Neural cell (in vitro differentiated cells): ENCODE measurements around the gene INPP5A.

Experiments used
- CTCF ChIP-seq: fragments of 450-650 bp; IDR thresholded peaks from 2 replicates; pipeline ENCODE4 v1.5.1; 2014; ENCODE audit warnings: antibody characterized with exemption, mild to moderate bottlenecking, moderate library complexity; ENCODE audit not compliant: poor library complexity, severe bottlenecking
- EZH2 ChIP-seq: fragments of 200-600, 300-800 bp; shearing (Covaris generic), sonication (generic); IDR thresholded peaks from 2 replicates; pipeline ENCODE4 v1.6.1; 2014; ENCODE audit warnings: antibody characterized with exemption, low read length, borderline replicate concordance, mild to moderate bottlenecking; ENCODE audit not compliant: insufficient read depth, poor library complexity, severe bottlenecking
- MXI1 ChIP-seq: fragments of 450-650 bp; conservative IDR thresholded peaks from 2 replicates; pipeline ENCODE4 v1.6.1; 2014; ENCODE audit warnings: antibody characterized with exemption, mild to moderate bottlenecking; ENCODE audit not compliant: poor library complexity, severe bottlenecking
- POLR2AphosphoS5 ChIP-seq: IDR thresholded peaks from 2 replicates; pipeline ENCODE4 v1.6.1; 2012
- RAD21 ChIP-seq: fragments of 450-650 bp; conservative IDR thresholded peaks from 2 replicates; pipeline ENCODE4 v1.6.1; 2014; ENCODE audit warnings: antibody characterized with exemption, mild to moderate bottlenecking, moderate library complexity
- REST ChIP-seq: IDR thresholded peaks from 2 replicates; pipeline ENCODE4 v1.6.1; 2012; ENCODE audit warnings: borderline replicate concordance
- SMC3 ChIP-seq: fragments of 450-650 bp; conservative IDR thresholded peaks from 2 replicates; pipeline ENCODE4 v1.6.1; 2014; ENCODE audit warnings: antibody characterized with exemption, mild to moderate bottlenecking, moderate library complexity; ENCODE audit not compliant: poor library complexity
- TAF1 ChIP-seq: IDR thresholded peaks from 2 replicates; pipeline ENCODE4 v1.6.1; 2012; ENCODE audit warnings: low read depth

- TF ChIP-seq CTCF = no peak
- TF ChIP-seq MXI1 = no peak
- no peak for TF ChIP-seq RAD21
- TF ChIP-seq POLR2AphosphoS5 = no peak
- TF ChIP-seq EZH2 = no peak
- TF ChIP-seq SMC3 = no peak
- TF ChIP-seq REST = no peak
- no peak for TF ChIP-seq TAF1
Observed at GRCh38 chr10:132807621-132808049, 270.0 kb downstream of the INPP5A start.
